B cell (primary cell): ENCODE results near the gene IFNG. TPM values are rescaled to one million over a fixed set of nuclear protein-coding genes. Genes with fewer than 3 reads are reported as not detected.

Source experiments
- ATAC-seq: fragments of 200-7000 bp; cut with Tn5 transposase; one replicate; pipeline ENCODE4 v1.10.0; 2021; ENCODE audit warnings: low read depth, mild to moderate bottlenecking, moderate number of reproducible peaks, moderate library complexity
- CTCF ChIA-PET: fragments of 350-600 bp; sonication (Branson Sonifier 250); formaldehyde crosslinking; loops from one replicate; lab custom pipeline; 2021; ENCODE audit warnings: antibody characterized with exemption, inconsistent platforms; lab: Charles Lee
- POLR2A ChIA-PET: fragments of 350-600 bp; sonication (Branson Sonifier 250); formaldehyde crosslinking; loops from one replicate; lab custom pipeline; 2021; ENCODE audit warnings: antibody characterized with exemption; lab: Charles Lee
- DNase-seq: peaks from one replicate; pipeline ENCODE4 v3.0.0; 2013
- H2AFZ ChIP-seq: 2 replicates; pipeline ENCODE4 v1.6.1; 2012; ENCODE audit warnings: mild to moderate bottlenecking, low read depth, low read length; ENCODE audit not compliant: insufficient read depth, poor library complexity, severe bottlenecking
- H3K27ac ChIP-seq, 2 donors: 1 replicate in 1 of 2; 2 replicates in 1 of 2; pipeline ENCODE4 v1.5.1; 2012 to 2013; ENCODE audit warnings: low read length in 2 of 2, mild to moderate bottlenecking in 2 of 2, moderate library complexity in 1 of 2
- H3K27me3 ChIP-seq, 4 experiments: fragments of 200-600 bp in 1 of 4; sonication (generic) in 1 of 4; replicated peaks in 1 of 4; 1 replicate in 2 of 4; 2 replicates in 2 of 4; pipeline versions ENCODE4 v1.6.1 to v1.7.0; 2013 to 2016; ENCODE audit warnings: low read length in 3 of 4, mild to moderate bottlenecking in 2 of 4, mixed read lengths in 1 of 4, moderate library complexity in 1 of 4; ENCODE audit not compliant: insufficient read depth in 4 of 4, control insufficient read depth in 3 of 4; ENCODE audit errors: control extremely low read depth in 1 of 4
- H3K36me3 ChIP-seq, 2 experiments: replicated peaks in 1 of 2; 1 replicate in 1 of 2; 2 replicates in 1 of 2; pipeline versions ENCODE4 v1.6.1 to v1.7.1; 2013; ENCODE audit warnings: low read length in 1 of 2; ENCODE audit not compliant: insufficient read depth in 2 of 2, control insufficient read depth in 1 of 2; ENCODE audit errors: control extremely low read depth in 1 of 2, extremely low read depth in 1 of 2
- H3K4me1 ChIP-seq, 2 donors: fragments of 200-600 bp in 1 of 2; sonication (generic) in 1 of 2; 1 replicate in 1 of 2; 2 replicates in 1 of 2; pipeline versions ENCODE4 v1.5.1 to v1.6.1; 2013 to 2017; ENCODE audit warnings: low read length in 2 of 2; ENCODE audit not compliant: control insufficient read depth in 2 of 2, insufficient read depth in 2 of 2
- H3K4me2 ChIP-seq: replicated peaks from 2 replicates; pipeline ENCODE3; 2012; ENCODE audit warnings: mild to moderate bottlenecking, low read depth, low read length; ENCODE audit not compliant: poor library complexity, severe bottlenecking
- H3K4me3 ChIP-seq, 5 experiments: fragments of 200-600 bp in 1 of 5; sonication (generic) in 1 of 5; 1 replicate in 3 of 5; 2 replicates in 2 of 5; pipeline versions ENCODE4 v1.5.1 to v1.7.0; 2011 to 2016; ENCODE audit warnings: low read length in 4 of 5, mild to moderate bottlenecking in 4 of 5, low read depth in 2 of 5, control low read depth in 1 of 5, moderate library complexity in 1 of 5; ENCODE audit not compliant: insufficient read depth in 1 of 5; ENCODE audit errors: control extremely low read depth in 1 of 5, extremely low read depth in 1 of 5
- H3K79me2 ChIP-seq: fragments of 200-600 bp; sonication (generic); one replicate; pipeline ENCODE4 v1.6.0; 2016; ENCODE audit warnings: low read length; ENCODE audit not compliant: control insufficient read depth, insufficient read depth
- H3K9ac ChIP-seq: fragments of 200-600 bp; sonication (generic); 2 replicates; pipeline ENCODE4 v1.6.1; 2017; ENCODE audit warnings: mild to moderate bottlenecking, low read length, moderate library complexity
- H3K9me3 ChIP-seq, 3 donors: one replicate each; pipeline versions ENCODE4 v1.6.1 to v1.7.1; 2013; ENCODE audit warnings: low read length in 2 of 3; ENCODE audit not compliant: control insufficient read depth in 2 of 3, insufficient read depth in 1 of 3; ENCODE audit errors: control extremely low read depth in 1 of 3
- H4K20me1 ChIP-seq: 2 replicates; pipeline ENCODE4 v1.6.0; 2012; ENCODE audit warnings: mild to moderate bottlenecking, low read length; ENCODE audit not compliant: insufficient read depth, control insufficient read depth, poor library complexity, severe bottlenecking
- H3K27ac Mint-ChIP-seq: one replicate; pipeline ENCODE4 v1.8.0; 2021; ENCODE audit warnings: mixed read lengths
- H3K27me3 Mint-ChIP-seq: one replicate; pipeline ENCODE4 v1.8.0; 2021; ENCODE audit warnings: mixed read lengths
- H3K4me1 Mint-ChIP-seq: one replicate; pipeline ENCODE4 v1.8.0; 2021; ENCODE audit warnings: mixed read lengths
- H3K4me3 Mint-ChIP-seq: one replicate; pipeline ENCODE4 v1.8.0; 2021; ENCODE audit warnings: mixed read lengths
- H3K9me3 Mint-ChIP-seq: one replicate; pipeline ENCODE4 v1.8.0; 2022; ENCODE audit warnings: mixed read lengths; ENCODE audit not compliant: insufficient read depth
- CTCF ChIP-seq: fragments of 200-600 bp; IDR thresholded peaks from one replicate; pipeline ENCODE4 v1.8.0; 2022; ENCODE audit warnings: antibody characterized with exemption, mild to moderate bottlenecking
- EZH2 ChIP-seq: IDR thresholded peaks from 2 replicates; pipeline ENCODE4 v1.6.1; 2012; ENCODE audit warnings: borderline replicate concordance, low read depth, mild to moderate bottlenecking, moderate library complexity, low read length; ENCODE audit not compliant: insufficient read depth, poor library complexity, severe bottlenecking
- WGBS: methylation state at CpG from one replicate; pipeline ENCODE4 v1.1.5; 2013; ENCODE audit warnings: missing lambda C conversion rate; ENCODE audit not compliant: insufficient coverage; 5-methylcytosine and 5-hydroxymethylcytosine counted together
- intact Hi-C: fragments of 100-400 bp; cut with micrococcal nuclease; formaldehyde crosslinking; loops from one replicate; pipeline ENCODE4 v1.10.0; 2022
- polyA plus RNA-seq: library from polyadenylated mRNA; depleted of rRNA; stranded (reverse); fragments of >200 nt; gene quantifications from 2 replicates; pipeline ENCODE4 v1.2.3, GENCODE V29; 2012
- total RNA-seq, 2 donors: library from RNA; stranded (reverse); fragments of 120-200 nt in 1 of 2; gene quantifications; 1 replicate in 1 of 2; 2 replicates in 1 of 2; pipeline versions ENCODE4 v1.2.3 to v1.2.4, GENCODE V29; 2013 to 2022

The IFNG gene
- total and polyA plus RNA-seq, 2 donors (not counting 1 experiment from before 2014, with no cell fraction given), result 0.24 TPM; not detected in 1

GRCh38 chr12:68111995-68112394 lies 47.5 kb downstream of the IFNG start:
- Mint-ChIP-seq H3K9me3 (no peaks in the 10 kb centered on the region), H3K4me3 (no peak overlapping the region), H3K27ac (no peak overlapping the region), H3K4me1 (no peaks in the 10 kb centered on the region), H3K27me3 (no peaks in the 10 kb centered on the region)
- no peaks in the 10 kb centered on the region for H3K27me3 ChIP-seq
- H4K20me1 ChIP-seq, result no peaks in the 10 kb centered on the region
- no peaks in the 10 kb centered on the region for H3K4me1 ChIP-seq
- H3K4me3 ChIP-seq, result no peak overlapping the region
- DNase-seq, result no peak
- no peak overlapping the region for H3K27ac ChIP-seq
- ChIA-PET POLR2A (no interaction called here), CTCF (interaction anchor here (1.7 kb wide), 1 partner anchor 169 kb away, joined by 4 read pairs; no protein-coding TSS in a partner anchor)
- TF ChIP-seq CTCF (no peak), EZH2 (no peak)
- H3K9me3 ChIP-seq, result no peaks in the 10 kb centered on the region
- H2AFZ ChIP-seq, result no peak overlapping the region
- H3K79me2 ChIP-seq, result no peaks in the 10 kb centered on the region
- intact Hi-C loops, result no loop called here
- no peak for ATAC-seq
- no peak overlapping the region for H3K4me2 ChIP-seq
- H3K36me3 ChIP-seq, result no peaks in the 10 kb centered on the region
- no peak overlapping the region for H3K9ac ChIP-seq

- no peaks in the 10 kb centered on the region for H4K20me1 ChIP-seq
- POLR2A ChIA-PET, result no interaction called here
- no peaks in the 10 kb centered on the region for H3K4me1 ChIP-seq
- no peak overlapping the region for H3K4me3 ChIP-seq
- Mint-ChIP-seq H3K27me3 (no peaks in the 10 kb centered on the region), H3K4me1 (no peaks in the 10 kb centered on the region), H3K27ac (no peak overlapping the region), H3K4me3 (no peak overlapping the region), H3K9me3 (no peaks in the 10 kb centered on the region)
- CTCF ChIA-PET, result interaction anchor here (1.5 kb wide), 1 partner anchor 71 kb away, joined by 4 read pairs; no protein-coding TSS in a partner anchor
- no peak overlapping the region for H2AFZ ChIP-seq
- H3K27ac ChIP-seq, result no peak overlapping the region
- no peaks in the 10 kb centered on the region for H3K9me3 ChIP-seq
- no peaks in the 10 kb centered on the region for H3K79me2 ChIP-seq
- DNase-seq (no peak), ATAC-seq (no peak)
- TF ChIP-seq EZH2, result no peak
- no peak for TF ChIP-seq CTCF
- WGBS, result no CpG with 5 or more reads among the region's 1 CpG
- intact Hi-C loops, result no loop called here
- no peak overlapping the region for H3K4me2 ChIP-seq
- no peaks in the 10 kb centered on the region for H3K36me3 ChIP-seq
- no peak overlapping the region for H3K9ac ChIP-seq
- H3K27me3 ChIP-seq, result no peaks in the 10 kb centered on the region
Observed at GRCh38 chr12:68109444-68110217, 49.9 kb downstream of the IFNG start.
